Measurements from ENCODE around the gene ANK2.

The ANK2 gene

DNA sequence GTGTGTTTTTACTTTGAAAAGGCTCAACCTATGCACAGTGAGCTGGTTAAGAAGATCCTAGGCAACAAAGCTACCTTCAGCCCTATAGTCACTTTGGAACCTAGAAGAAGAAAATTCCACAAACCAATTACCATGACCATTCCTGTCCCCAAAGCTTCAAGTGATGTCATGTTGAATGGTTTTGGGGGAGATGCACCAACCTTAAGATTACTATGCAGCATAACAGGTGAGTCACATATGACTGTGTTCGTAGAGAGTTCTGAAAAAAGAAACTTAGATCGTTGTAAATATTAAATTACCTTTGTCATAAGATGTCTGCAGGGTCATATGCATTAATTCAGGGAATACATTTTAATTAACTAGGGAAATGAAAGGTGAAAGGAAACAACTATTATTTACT, 287.1 kb downstream of the ANK2 start:
- no peak for DNase-seq (ENCODE audit: low read depth in 2 of 2)

DNA sequence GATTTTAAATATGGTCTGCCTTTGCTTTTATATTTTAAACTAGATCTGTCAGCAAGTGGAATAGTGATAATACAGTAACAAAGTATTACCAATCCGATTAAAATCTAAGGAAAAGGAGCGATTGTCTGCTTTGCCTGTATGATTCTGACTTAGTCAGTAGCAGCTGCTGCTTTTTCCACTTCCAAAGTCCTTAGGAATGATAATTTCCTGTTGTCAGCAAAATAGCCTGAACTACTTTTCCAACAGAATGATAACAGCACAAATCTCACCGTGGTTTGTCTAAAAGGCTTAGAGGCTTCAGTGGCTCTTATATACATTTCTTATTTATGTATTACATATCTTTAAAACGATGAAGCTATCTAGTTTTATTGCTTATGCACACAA, 290.0 kb downstream of the ANK2 start:
- DNase-seq (ENCODE audit: low read depth in 2 of 2) = no peak

DNA sequence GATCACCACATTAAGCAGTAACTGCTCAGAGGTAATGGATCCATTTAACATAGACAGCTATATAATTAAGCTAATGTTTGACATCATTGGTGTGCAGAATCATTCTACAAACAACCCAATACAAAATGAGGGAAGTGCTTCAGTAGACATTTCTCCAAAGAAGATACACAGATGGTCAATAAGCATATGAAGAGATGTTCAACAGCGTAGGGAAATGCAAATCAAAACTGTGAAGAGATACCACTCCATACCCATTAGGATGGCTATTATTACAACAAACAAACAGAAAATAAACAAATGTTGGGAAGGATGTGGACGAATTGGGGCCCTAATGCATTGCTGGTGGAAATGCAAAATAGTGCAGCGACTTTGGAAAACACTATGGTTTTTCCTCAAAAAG, 294.6 kb downstream of the ANK2 start:
- DNase-seq (ENCODE audit: low read depth in 2 of 2) = no peak

DNA sequence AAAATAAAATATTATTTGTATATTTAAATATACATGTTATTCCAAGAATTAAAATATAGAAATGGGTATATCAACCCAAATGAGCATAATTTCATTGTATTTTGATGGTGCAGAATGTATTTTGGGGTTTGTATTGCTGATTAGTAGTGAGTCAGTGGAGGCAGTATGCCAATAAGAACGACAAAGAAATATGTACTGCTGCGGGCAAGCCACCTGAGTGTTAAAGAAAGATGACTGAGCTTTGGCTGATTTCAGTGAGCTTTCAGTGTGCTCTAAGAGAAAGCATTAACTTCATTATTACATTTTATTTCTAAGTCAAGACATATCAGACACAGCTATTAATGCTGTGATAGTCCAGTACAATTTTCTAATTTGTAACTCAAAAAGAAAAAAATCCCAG, 297.8 kb downstream of the ANK2 start:
- no peak for DNase-seq (ENCODE audit: low read depth in 2 of 2)

DNA sequence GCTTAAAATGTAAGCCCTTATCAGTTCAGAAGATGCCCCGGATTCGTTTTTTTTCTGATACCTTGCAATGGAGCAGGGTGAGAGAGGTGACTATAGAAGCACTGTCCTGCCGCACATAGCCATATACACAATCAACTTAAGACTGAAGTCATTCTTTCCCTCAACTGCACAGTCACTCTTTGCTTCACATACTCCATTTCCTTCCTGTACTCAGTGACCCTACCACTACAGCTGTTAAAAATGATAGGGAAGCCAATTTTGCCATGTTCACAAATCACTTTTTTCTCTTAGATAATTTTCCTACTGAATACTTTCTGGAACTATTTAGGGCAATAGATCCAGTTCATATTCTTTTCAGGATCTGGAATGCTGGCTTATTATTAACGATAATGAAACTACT, 300.0 kb downstream of the ANK2 start:
- DNase-seq (ENCODE audit: low read depth in 2 of 2) = no peak

DNA sequence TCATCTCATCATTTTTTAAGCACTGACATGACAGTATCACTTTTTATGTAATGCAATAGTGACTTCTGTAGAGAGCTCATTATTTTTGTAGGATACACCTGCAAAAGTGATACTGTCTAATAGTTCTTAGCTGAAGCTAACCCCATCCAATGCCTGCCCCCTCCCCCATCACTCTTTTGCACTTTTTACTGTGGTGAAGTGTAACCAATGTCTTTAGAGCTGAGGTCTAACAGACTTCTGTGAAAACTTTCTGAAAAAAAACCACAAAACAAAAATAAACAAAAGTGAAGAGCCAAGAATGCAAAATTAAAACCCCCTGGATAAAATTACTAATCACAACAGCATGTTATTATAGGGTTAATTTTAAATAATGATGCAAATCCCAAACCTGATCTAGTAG, 301.1 kb downstream of the ANK2 start:
- DNase-seq (ENCODE audit: low read depth in 2 of 2) = no peak

DNA sequence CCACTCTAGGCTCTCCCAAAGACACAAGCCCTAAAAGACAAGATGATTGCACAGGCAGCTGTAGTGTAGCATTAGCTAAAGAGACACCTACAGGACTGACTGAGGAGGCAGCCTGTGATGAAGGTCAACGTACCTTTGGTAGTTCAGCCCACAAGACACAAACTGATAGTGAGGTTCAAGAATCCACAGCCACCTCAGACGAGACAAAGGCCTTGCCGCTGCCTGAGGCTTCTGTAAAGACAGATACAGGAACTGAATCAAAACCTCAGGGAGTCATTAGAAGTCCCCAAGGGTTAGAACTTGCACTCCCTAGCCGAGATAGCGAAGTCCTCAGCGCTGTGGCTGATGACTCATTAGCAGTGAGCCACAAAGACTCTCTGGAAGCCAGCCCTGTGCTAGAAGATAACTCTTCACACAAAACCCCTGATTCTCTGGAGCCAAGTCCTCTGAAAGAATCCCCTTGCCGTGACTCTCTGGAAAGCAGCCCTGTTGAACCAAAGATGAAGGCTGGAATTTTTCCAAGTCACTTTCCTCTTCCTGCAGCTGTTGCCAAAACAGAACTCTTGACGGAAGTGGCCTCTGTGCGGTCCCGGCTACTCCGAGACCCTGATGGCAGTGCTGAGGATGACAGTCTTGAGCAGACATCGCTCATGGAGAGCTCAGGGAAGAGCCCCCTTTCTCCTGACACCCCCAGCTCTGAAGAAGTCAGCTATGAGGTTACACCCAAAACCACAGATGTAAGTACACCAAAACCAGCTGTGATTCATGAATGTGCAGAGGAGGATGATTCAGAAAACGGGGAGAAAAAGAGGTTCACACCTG, 306.3 kb downstream of the ANK2 start:
- peak; percentile 90 to 93 for DNase-seq (ENCODE audit: low read depth in 2 of 2)

DNA sequence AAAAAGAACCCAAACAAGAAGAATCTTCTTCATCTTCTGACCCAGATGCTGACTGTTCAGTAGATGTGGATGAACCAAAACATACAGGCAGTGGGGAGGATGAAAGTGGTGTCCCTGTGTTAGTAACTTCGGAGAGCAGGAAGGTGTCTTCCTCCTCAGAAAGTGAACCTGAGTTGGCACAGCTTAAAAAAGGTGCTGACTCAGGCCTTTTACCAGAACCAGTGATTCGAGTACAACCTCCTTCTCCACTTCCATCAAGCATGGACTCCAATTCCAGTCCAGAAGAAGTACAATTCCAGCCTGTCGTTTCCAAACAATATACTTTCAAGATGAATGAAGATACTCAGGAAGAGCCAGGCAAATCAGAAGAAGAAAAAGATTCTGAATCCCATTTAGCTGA, 307.0 kb downstream of the ANK2 start:
- DNase-seq (ENCODE audit: low read depth in 2 of 2) = no peak

DNA sequence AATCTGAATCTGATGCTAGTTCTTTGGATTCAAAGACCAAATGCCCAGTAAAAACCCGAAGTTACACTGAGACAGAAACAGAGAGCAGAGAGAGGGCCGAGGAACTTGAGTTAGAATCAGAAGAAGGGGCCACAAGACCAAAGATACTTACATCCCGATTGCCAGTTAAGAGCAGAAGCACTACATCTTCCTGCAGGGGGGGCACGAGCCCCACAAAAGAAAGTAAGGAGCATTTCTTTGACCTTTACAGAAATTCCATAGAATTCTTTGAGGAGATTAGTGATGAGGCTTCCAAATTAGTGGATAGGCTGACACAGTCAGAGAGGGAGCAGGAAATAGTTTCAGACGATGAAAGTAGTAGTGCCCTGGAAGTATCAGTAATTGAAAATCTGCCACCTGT, 309.3 kb downstream of the ANK2 start:
- DNase-seq (ENCODE audit: low read depth in 2 of 2) = no peak

DNA sequence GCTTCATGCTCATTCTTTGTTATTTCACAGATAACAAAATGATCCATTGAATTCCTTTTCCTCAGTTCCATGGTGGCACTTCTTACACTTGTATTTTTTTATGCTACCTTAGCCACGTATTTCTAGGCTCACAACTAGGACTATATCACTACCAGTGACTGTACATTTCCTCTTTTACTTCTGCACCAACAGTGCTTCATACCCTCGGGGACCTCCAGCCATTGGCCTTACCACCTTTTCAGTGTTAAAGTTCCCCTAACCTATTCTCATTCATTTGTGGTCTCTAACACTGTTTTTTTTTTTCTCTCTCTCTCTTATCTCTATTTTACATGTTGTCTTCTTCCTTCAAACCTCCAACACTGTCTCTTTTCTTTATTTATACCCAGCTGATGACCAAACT, 315.9 kb downstream of the ANK2 start:
- no peak for DNase-seq (ENCODE audit: low read depth in 2 of 2)

DNA sequence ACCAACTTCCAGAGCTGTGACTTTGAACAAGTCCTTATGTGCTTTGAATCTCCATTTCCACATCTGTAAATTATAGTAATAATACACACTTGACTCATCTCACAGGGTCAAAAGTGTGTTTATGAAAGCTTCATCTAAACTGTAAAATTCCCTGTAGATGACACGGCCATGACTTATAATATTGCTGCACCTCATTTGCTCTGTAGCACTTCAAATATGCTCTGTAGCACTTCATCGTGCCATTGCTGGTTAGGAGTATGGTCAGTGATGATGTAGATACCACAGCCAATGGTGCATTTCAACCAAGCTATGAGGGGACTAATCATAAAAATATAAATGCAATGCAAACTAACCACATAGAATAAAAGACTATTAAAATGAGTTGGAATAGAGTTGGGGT, 318.6 kb downstream of the ANK2 start:
- DNase-seq (ENCODE audit: low read depth in 2 of 2) = peak; percentile 82 to 86

DNA sequence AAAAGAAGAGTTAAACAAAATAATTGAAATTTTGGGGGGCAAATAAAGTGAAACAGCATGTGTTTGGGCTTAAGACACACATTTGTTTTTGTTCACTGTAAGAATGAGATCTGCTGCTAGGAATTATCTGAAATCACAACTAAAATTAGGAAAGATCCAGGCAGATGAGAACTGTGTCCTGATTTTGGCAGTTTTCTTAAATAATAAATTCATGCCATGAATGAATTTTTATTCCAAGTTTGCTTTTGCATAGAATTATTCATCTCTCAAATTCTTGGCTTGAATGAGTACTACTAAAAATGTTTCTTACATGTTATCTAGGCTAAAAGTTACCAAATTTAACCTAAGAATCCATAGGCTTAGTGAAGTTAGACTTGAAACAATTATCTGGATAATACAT, 321.7 kb downstream of the ANK2 start:
- DNase-seq (ENCODE audit: low read depth in 2 of 2) = no peak

DNA sequence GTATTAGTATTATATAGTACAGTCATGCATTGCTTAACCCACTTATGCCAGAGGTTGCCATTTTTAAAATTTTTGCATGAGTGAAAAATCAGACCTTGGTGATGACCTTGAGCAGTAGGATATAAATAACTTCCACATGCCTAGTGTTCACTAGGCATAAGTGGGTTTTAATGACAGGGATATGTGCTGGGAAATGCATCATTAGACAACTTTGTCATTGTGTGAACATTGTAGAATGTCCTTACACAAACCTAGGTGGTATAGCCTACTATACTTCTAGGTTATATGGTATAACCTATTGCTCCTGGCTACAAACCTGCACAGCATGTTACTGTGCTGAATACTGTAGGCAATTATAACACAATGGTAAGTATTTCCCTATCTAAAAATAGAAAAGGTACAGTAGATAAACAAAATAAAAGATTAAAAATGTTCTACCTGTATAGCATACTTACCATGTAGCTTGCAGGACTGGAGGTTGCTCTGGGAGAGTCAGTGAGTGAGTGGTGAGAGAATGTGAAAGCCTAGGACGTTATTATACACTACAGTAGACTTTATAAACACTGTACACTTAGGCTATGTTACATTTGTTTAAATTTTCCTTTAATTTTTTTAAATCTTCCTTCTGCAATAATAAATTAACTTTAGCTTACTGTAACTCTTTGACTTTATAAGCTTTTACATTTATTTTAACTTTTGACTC, 326.7 kb downstream of the ANK2 start:
- DNase-seq (ENCODE audit: low read depth in 2 of 2) = no peak

DNA sequence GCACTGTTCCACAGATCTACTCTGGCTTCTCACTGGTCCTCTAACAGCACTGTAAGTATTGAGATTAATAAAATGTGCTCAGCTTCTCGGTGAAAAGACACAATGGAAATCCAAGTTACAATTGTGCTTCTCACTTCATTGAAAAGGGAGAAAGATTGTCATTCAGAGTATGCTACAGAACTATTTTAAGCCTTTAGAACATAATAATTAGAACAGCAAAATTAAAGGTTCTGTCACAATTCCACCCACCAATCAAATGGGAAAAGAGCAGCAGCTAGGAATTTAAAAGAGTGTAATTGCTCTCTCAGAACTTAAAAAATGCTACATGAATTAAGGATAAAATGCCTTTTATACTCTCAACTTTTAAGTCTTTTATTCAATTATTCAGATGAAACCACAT, 329.4 kb downstream of the ANK2 start:
- DNase-seq (ENCODE audit: low read depth in 2 of 2) = no peak

DNA sequence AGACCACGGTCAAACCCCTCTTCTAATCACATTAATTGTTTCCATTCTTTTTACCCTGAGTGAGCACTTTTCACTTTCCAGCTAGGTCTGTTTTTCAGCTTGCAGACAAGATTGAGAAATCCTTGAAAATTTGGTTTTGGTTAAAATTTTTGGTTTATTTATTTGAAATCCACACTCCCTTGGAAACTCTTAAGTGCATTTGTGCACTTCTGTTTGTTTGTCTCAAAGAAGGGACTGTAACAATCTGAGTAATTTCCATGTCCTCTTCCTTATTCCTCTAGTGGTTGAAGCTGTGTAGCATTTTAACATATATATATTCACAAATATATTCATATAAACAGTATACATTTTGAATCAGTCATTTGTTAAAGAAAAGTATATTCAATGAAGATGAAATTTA, 333.3 kb downstream of the ANK2 start:
- DNase-seq (ENCODE audit: low read depth in 2 of 2) = no peak

DNA sequence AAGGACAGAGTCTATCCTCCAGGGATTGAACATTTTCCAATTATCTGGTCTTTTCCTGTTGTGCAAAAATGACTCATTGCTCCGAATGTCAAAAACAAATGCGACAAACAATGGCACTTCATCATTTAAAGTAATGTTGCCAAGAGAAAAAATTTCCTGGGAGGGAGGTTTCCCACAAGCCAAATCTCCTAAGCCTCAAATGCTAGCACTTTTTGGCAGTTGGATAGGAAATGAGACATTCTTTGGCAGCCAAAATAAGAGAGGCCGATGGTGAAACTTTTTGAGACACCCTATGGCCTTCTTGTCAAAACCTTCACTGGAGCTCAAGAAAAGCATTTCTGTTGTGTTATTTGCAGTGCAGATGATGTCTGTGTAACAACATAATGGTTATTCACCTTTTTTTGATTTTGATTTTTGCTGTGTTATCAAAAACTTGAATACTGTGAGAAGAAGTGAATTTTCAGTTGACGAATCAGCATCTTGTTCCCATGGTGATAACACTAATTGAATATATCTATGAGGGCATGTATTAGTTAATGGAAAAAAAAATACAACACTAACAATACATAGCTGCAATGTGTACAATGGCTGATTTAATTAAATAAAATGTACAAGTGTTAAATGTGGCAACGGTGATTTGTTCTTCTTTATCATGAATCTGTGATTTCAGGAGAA, 333.8 kb downstream of the ANK2 start:
- peak; percentile 60 to 65 for DNase-seq (ENCODE audit: low read depth in 2 of 2)

DNA sequence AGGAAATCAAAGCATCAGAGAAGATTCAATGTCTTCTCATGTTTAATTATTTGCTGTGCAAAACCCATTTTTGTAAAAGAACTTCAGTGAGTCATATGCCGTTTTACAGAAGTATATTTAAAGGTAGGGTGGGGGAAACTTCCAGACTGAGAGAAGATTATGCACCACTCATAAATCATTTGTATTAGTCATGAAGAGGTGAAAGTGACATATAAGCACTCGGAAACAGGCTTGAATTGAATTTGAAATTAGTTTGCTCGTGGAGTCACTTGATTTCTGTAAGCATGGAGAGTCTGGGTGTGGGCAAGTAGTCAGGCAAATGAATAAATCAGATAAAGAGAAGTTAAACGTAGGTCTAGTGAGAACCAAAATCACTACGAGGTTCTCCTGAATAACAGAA, 335.1 kb downstream of the ANK2 start:
- DNase-seq (ENCODE audit: low read depth in 2 of 2) = peak; percentile 49 to 55

DNA sequence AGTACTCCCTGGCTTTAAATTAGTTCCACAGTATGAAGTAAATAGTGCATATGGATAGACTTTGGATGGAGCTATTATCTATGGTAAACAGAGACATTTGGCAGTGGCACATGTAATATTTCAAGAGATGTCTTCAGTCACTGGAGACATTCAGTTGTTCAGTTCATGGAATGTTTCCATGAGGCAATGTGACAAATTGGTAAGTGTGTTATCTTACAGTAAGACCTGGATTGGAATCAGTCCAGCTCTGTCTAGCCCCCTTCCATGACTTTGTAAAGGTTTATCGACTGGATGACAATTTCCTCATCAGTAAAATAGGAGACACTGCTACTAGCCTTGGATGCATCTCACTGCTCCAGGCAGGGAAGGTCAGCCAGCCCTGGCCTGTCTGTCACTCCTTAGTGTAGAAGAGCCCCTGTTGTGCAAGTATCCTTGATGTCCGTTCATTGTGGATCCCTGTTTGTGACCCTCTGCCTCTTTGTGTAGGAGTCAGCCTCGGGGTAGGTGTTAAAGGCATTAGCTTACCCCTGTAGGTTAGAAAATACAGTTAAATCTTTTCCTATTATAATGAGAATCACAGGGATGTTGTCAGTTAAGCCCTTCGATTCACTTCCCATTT, 335.9 kb downstream of the ANK2 start:
- DNase-seq (ENCODE audit: low read depth in 2 of 2) = no peak

DNA sequence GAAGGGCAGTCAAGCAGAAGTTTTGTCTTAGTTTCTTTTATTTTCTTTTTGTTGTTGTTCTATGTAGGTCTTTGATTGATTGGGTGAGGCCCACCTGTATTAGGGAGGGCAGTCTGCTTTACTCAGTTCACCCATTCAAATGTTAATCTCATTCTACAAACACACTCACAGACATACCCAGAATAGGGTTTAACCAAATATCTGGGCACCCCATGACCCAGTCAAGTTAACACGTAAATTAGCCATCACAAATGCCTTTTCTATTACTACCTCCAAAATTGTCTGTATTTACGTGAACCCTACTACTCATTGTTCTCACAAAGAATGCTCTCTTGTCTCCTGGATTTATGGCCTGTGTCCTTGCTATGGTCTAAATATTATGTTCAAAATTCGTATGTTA, 339.7 kb downstream of the ANK2 start:
- DNase-seq (ENCODE audit: low read depth in 2 of 2) = no peak

DNA sequence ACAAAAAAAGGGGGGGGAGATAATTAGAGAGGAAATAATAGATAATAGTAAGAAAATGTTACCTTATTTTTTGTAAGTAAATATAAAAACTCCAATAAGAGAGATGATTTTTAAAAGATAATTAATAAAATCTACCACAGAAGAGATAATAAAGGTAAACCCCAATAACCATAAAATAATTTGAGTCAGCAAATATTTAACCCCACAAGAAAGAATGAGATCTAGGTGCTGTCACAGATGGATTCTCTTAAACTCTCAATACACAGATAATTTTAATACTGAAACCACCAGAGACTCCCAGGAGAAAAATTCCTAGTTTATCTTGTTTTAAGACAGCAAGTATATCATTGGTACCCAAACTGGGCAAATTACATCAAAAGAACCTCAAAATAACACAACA, 341.4 kb downstream of the ANK2 start:
- no peak for DNase-seq (ENCODE audit: low read depth in 2 of 2)

DNA sequence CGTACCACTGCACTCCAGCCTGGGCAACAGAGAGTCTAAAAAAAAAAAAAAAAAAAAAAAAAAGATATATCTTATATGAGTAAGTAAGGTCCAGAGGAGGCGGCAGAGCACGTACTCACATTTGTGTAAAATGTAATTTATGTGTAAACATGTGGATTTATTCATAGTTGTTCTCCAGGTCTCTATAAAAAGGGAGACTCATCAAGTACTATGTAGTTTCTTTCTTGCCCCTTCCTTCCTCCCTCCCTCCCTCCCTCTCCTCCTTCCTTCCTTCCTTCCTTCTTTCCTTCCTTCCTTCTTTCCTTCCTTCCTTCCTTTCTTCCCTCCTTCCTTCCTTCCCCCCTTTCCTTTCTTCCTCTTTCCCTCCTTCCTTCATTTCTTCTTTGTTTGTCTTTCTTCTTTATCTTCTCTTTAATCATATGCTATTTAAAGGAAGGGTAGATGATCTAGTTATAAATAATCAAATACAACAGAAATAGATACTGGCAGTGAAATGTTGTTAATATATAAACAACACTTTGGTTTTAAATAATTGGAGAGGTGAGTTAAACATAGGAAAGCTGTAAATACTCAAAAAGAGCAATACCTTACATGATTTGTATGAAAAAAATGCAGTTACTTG, 344.8 kb downstream of the ANK2 start:
- DNase-seq (ENCODE audit: low read depth in 2 of 2) = no peak

Measured in fibroblast of skin of left quadriceps (primary cell).